ENCODE measurements around the gene SEC22A.

The SEC22A gene

DNA sequence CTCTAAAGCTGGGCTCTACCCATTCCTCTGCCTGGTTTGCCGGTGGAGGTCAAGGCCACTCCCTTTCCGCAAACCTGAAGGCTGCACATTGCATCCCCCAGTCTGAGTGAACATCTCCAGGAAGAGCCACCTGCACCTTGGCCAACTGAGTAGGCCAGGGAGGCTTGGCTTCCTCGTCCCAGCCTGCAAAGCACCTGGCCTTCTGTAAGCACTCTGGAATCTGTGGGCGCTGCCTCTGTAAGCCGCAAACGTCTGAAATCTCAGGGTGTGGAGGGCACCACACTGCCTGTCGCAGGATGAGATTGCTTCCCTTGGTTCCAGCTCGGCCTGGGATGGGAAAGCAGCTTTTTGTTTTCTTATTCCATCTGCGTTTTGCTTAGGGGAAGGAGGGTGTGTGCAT lies 81.3 kb downstream of the SEC22A start:
- no peaks in the 10 kb centered on the region for H3K4me1 Mint-ChIP-seq (ENCODE audit: low read depth)
- no peaks in the 10 kb centered on the region for H3K27me3 Mint-ChIP-seq (ENCODE audit: low read depth)
- H3K9me3 Mint-ChIP-seq: no peaks in the 10 kb centered on the region
- H3K27ac Mint-ChIP-seq: no peak overlapping the region
- H3K36me3 Mint-ChIP-seq (ENCODE audit: low read depth): no peaks in the 10 kb centered on the region
- H3K4me3 Mint-ChIP-seq: no peak overlapping the region
- no peak for DNase-seq (ENCODE audit: low spot score)

DNA sequence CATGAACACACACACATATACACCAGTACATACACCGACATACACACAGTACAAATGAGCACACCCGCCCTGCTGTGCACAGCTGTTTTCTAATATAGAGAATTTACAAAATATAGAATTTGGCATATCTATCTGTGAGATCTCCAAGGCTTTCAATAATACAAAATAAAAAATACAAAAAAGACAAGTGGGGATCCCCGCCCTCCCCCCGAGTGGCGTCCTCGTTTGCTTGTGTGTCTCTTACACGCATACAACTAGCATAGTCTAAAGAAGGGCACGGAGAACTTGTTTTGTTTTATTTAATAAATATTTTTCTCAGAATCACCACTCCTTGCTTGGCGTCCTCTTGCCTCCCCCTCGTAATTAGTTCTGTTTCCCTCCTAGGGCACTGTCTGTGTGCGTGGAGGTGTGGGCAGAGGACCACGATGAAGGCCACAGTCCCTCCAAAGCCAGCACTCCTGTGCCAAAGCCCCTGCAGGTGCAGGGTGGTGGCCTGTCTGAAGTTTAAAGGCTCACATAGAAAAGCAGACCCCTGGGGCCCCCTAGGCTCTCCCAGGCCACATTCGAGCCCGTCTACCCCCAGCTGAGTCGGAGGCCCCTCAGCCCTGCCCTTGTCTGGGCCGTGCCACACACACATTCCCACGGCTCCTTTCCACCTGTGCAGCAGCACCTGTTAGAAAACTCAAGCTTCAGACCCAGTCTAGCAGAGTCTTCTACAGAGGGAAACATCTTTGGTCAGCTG lies 82.1 kb downstream of the SEC22A start:
- Mint-ChIP-seq H3K27ac (no peak overlapping the region), H3K4me1 (ENCODE audit: low read depth) (no peaks in the 10 kb centered on the region), H3K4me3 (no peak overlapping the region), H3K27me3 (ENCODE audit: low read depth) (no peaks in the 10 kb centered on the region), H3K9me3 (no peaks in the 10 kb centered on the region), H3K36me3 (ENCODE audit: low read depth) (no peaks in the 10 kb centered on the region)
- DNase-seq (ENCODE audit: low spot score): no peak

DNA sequence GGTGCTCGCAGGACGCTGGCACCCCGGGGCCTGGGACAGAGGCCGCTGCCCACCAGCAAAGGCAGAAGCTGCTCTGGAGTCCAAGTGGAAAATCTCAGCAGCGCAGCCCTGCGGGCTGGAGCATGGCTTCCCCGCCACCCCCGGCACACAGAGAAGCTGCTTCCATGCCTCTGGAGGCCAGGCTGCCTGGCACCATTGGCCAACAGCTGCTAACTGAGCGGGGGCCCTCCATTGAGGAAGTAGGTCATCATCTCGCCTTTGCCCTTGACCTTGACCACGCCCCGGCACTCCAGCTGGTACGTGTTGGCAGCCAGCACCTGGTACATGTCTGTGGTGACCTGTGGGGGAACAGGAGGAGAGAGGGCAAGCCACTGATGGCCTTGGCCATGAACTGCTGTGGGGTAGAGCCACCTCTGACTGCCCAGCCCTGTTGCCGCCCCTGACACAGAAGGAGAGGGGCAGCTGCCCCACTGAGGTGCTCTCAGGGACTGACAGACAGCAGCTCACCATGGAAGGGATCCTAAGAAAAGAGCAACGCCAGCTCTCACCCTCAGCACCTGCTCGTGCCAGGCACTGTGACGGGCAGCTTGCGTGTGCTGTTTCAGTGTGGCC lies 82.8 kb downstream of the SEC22A start:
- Mint-ChIP-seq H3K9me3 (no peaks in the 10 kb centered on the region), H3K27me3 (ENCODE audit: low read depth) (no peaks in the 10 kb centered on the region), H3K4me1 (ENCODE audit: low read depth) (no peaks in the 10 kb centered on the region), H3K36me3 (ENCODE audit: low read depth) (no peaks in the 10 kb centered on the region), H3K4me3 (no peak overlapping the region), H3K27ac (no peak overlapping the region)
- DNase-seq (ENCODE audit: low spot score): no peak

- Mint-ChIP-seq H3K4me1 (ENCODE audit: low read depth) (no peaks in the 10 kb centered on the region), H3K36me3 (ENCODE audit: low read depth) (no peaks in the 10 kb centered on the region), H3K9me3 (no peaks in the 10 kb centered on the region), H3K27me3 (ENCODE audit: low read depth) (no peaks in the 10 kb centered on the region), H3K4me3 (no peak overlapping the region), H3K27ac (no peak overlapping the region)
- no peak for DNase-seq (ENCODE audit: low spot score)
Measured at GRCh38 chr3:123285066-123285465, 83.3 kb downstream of the SEC22A start.

- no peak for DNase-seq (ENCODE audit: low spot score)
- Mint-ChIP-seq H3K27ac (no peak overlapping the region), H3K9me3 (no peaks in the 10 kb centered on the region), H3K4me1 (ENCODE audit: low read depth) (no peaks in the 10 kb centered on the region), H3K36me3 (ENCODE audit: low read depth) (no peaks in the 10 kb centered on the region), H3K4me3 (no peak overlapping the region), H3K27me3 (ENCODE audit: low read depth) (no peaks in the 10 kb centered on the region)
Measured at GRCh38 chr3:123285479-123285878, 83.7 kb downstream of the SEC22A start.

DNA sequence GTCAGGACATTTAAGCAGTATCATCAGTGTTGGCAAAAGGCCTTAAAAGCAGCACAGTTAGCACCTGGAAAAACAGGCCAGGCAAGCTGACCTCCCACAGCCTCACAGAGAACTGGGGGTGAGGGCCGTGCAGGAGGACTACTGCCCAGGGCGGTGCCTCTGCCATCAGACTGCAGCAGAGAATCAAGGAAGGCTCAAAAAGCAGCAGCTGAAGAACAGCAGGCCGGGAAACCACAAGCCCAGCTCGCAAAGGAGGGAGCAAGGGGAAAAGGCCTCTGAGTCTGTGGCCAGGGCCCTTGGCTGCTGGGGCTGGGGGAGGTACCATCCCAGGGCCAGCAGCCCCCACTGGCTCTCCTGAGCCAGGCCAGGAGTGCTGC lies 84.2 kb downstream of the SEC22A start:
- Mint-ChIP-seq H3K27me3 (ENCODE audit: low read depth) (no peaks in the 10 kb centered on the region), H3K4me1 (ENCODE audit: low read depth) (no peaks in the 10 kb centered on the region), H3K4me3 (no peak overlapping the region), H3K9me3 (no peaks in the 10 kb centered on the region), H3K36me3 (ENCODE audit: low read depth) (no peaks in the 10 kb centered on the region), H3K27ac (no peak overlapping the region)
- DNase-seq (ENCODE audit: low spot score): no peak

DNA sequence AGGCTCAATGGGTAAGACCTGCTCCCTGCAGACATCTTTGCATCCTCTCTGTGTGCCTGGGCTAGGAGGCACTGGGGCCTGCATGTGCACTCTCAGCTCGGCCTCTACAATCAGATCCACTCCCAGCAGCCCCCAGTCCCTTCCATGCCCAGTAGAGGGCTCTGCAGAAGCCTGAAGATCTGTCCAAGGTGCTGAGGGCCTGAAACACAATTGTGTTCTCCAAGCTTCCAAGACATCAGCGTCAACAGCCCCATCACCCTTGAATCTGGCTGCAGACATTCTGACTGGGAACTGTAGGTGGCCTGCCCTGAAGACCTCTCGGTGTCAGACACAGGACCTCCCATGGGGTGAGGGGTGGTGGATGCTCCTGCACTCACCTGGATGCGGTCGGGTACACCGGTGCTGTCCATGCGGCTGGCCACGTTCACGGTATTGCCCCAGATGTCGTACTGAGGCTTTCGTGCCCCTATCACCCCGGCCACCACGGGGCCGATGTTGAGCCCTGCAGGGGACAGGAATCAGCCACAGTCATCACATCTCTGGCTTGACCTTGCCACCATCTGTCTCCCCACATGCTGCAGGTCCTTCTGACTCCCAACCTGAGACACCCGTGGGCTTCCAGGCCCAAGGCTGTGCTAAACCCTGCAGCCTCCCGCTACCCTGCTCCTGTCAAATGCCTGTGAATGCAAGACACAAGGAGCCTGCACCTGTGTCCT lies 84.7 kb downstream of the SEC22A start:
- H3K36me3 Mint-ChIP-seq (ENCODE audit: low read depth): no peaks in the 10 kb centered on the region

GRCh38 chr3:123287051-123287961 lies 85.6 kb downstream of the SEC22A start:
- H3K9me3 Mint-ChIP-seq: no peaks in the 10 kb centered on the region
- no peak overlapping the region for H3K4me3 Mint-ChIP-seq
- no peaks in the 10 kb centered on the region for H3K4me1 Mint-ChIP-seq (ENCODE audit: low read depth)
- H3K27ac Mint-ChIP-seq: no peak overlapping the region
- DNase-seq (ENCODE audit: low spot score): no peak
- H3K27me3 Mint-ChIP-seq (ENCODE audit: low read depth): no peaks in the 10 kb centered on the region
- H3K36me3 Mint-ChIP-seq (ENCODE audit: low read depth): no peaks in the 10 kb centered on the region

More for the DNA sequence above, 84.7 kb downstream of the SEC22A start:
- no peaks in the 10 kb centered on the region for H3K27me3 Mint-ChIP-seq (ENCODE audit: low read depth)
- no peak overlapping the region for H3K4me3 Mint-ChIP-seq
- no peak for DNase-seq (ENCODE audit: low spot score)
- H3K4me1 Mint-ChIP-seq (ENCODE audit: low read depth): no peaks in the 10 kb centered on the region
- no peak overlapping the region for H3K27ac Mint-ChIP-seq
- no peaks in the 10 kb centered on the region for H3K9me3 Mint-ChIP-seq

- DNase-seq (ENCODE audit: low spot score): no peak
- Mint-ChIP-seq H3K27me3 (ENCODE audit: low read depth) (no peaks in the 10 kb centered on the region), H3K4me3 (no peak overlapping the region), H3K36me3 (ENCODE audit: low read depth) (no peaks in the 10 kb centered on the region), H3K4me1 (ENCODE audit: low read depth) (no peaks in the 10 kb centered on the region), H3K27ac (no peak overlapping the region), H3K9me3 (no peaks in the 10 kb centered on the region)
Measured at GRCh38 chr3:123287962-123288302, 86.2 kb downstream of the SEC22A start.

- Mint-ChIP-seq H3K36me3 (ENCODE audit: low read depth) (no peaks in the 10 kb centered on the region), H3K27ac (no peak overlapping the region), H3K4me3 (no peak overlapping the region), H3K4me1 (ENCODE audit: low read depth) (no peaks in the 10 kb centered on the region), H3K27me3 (ENCODE audit: low read depth) (no peaks in the 10 kb centered on the region), H3K9me3 (no peaks in the 10 kb centered on the region)
- DNase-seq (ENCODE audit: low spot score): no peak
Measured at GRCh38 chr3:123289391-123290106, 87.8 kb downstream of the SEC22A start.

- no peak overlapping the region for H3K4me3 Mint-ChIP-seq
- no peaks in the 10 kb centered on the region for H3K4me1 Mint-ChIP-seq (ENCODE audit: low read depth)
- H3K9me3 Mint-ChIP-seq: no peaks in the 10 kb centered on the region
Measured at GRCh38 chr3:123290107-123290930, 88.6 kb downstream of the SEC22A start.

DNA sequence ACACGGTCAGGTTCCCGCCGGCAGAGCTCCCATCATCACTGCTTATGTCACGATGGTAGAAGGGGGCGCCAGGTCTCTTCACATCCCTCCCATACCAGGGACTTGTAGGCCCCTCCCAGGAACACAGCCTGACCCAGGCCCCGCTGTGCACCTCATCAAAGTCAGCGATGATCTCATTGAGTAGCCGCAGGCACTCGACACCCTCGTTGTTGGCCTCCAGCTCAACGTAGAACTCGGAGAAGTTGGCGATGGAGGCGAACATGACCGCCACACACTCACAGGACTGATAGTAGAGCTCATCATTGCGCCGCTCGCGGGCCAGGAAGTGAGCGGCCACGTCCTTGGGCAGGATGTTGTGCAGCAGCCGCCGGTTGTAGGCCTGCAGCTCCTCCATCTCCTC lies 89.2 kb downstream of the SEC22A start:
- DNase-seq (ENCODE audit: low spot score): no peak
- H3K27me3 Mint-ChIP-seq (ENCODE audit: low read depth): no peaks in the 10 kb centered on the region
- H3K9me3 Mint-ChIP-seq: no peaks in the 10 kb centered on the region
- no peak overlapping the region for H3K4me3 Mint-ChIP-seq
- H3K27ac Mint-ChIP-seq: no peak overlapping the region
- H3K36me3 Mint-ChIP-seq (ENCODE audit: low read depth): no peaks in the 10 kb centered on the region
- H3K4me1 Mint-ChIP-seq (ENCODE audit: low read depth): no peaks in the 10 kb centered on the region

More at GRCh38 chr3:123290107-123290930, 88.6 kb downstream of the SEC22A start:
- no peak for DNase-seq (ENCODE audit: low spot score)
- Mint-ChIP-seq H3K36me3 (ENCODE audit: low read depth) (no peaks in the 10 kb centered on the region), H3K27me3 (ENCODE audit: low read depth) (no peaks in the 10 kb centered on the region), H3K27ac (no peak overlapping the region)

GRCh38 chr3:123291404-123291803 lies 89.7 kb downstream of the SEC22A start:
- no peak overlapping the region for H3K4me3 Mint-ChIP-seq
- no peaks in the 10 kb centered on the region for H3K36me3 Mint-ChIP-seq (ENCODE audit: low read depth)
- no peaks in the 10 kb centered on the region for H3K4me1 Mint-ChIP-seq (ENCODE audit: low read depth)
- no peak for DNase-seq (ENCODE audit: low spot score)
- no peak overlapping the region for H3K27ac Mint-ChIP-seq
- H3K27me3 Mint-ChIP-seq (ENCODE audit: low read depth): no peaks in the 10 kb centered on the region
- H3K9me3 Mint-ChIP-seq: no peaks in the 10 kb centered on the region
